ENCODE data around the gene ARHGAP9.
"Not testable (repeated sequence)": the region's sequence is repeated elsewhere in the genome, so short reads cannot be mapped to it uniquely, and the experiment has no call there.

The ARHGAP9 gene

DNA sequence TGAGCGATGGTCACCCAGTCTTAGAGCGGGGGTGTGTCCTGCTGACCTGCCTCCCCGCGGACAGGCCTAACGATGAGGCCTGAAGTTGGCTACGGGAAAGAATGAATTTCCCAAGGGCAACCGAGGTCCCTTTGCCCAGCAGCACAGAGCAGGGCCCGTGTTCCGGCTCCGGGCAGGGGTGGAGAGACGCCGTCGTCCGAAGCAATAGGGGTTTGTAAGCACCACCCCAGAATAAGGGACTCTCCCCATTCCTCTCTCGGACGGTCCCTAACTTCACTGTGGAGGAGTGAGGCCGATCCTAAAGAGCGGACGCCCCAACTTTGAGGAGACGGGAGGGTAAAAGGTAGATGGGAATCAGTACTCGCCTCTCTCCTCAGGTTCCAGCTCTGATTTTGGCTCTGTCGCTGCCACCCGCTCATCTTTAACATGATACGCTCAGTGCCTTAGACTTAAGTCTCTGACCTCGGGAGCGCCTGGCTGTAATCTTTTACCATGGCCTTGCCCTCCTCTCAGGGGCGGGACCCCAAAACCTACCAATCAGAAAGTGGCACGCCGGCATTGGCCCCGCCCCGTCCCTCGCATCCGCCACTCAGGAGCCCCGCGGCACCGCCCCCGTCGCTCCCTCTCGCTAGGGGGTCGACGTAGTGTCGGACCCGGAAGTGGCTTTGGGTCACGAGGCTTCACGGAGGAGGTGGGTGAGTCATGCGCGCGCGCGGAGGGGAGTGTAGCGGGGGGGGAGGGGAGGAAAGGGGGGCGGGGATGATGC, 40.6 kb upstream of the ARHGAP9 start, which contains the start of gene DDIT3:
Gene DDIT3 (minus strand): TSS at position 462 of the 766 bp plus-strand sequence. CDS start 3,108 bp downstream, outside the sequence.
- H3K4me3 ChIP-seq (ENCODE audit: low read depth, low read length), result peak within 1 kb of the TSS; percentile 75
- TF ChIP-seq, protein P1, sequence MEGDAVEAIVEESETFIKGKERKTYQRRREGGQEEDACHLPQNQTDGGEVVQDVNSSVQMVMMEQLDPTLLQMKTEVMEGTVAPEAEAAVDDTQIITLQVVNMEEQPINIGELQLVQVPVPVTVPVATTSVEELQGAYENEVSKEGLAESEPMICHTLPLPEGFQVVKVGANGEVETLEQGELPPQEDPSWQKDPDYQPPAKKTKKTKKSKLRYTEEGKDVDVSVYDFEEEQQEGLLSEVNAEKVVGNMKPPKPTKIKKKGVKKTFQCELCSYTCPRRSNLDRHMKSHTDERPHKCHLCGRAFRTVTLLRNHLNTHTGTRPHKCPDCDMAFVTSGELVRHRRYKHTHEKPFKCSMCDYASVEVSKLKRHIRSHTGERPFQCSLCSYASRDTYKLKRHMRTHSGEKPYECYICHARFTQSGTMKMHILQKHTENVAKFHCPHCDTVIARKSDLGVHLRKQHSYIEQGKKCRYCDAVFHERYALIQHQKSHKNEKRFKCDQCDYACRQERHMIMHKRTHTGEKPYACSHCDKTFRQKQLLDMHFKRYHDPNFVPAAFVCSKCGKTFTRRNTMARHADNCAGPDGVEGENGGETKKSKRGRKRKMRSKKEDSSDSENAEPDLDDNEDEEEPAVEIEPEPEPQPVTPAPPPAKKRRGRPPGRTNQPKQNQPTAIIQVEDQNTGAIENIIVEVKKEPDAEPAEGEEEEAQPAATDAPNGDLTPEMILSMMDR (IDR thresholded peaks at IDR 0.05; ENCODE audit: borderline replicate concordance, insufficient read depth, low read depth, low read length), result no peak

DNA sequence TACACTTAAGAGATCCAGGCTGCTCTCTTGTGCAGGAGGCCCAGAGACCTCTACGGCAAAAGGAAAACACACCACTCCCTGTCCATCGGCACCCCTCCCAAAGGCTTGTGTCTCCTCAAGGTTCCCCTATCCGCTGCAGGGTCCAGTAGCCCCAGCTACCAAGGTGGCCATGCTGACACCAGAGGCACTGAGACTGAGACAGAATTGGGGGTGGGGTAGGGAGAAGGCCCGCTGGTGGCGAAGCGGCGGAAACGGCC, 40.1 kb upstream of the ARHGAP9 start:
- TF ChIP-seq, protein P1 (IDR thresholded peaks at IDR 0.05; ENCODE audit: borderline replicate concordance, insufficient read depth, low read depth, low read length), result no peak
- H3K4me3 ChIP-seq (ENCODE audit: low read depth, low read length), result peak overlapping the region; percentile 75

DNA sequence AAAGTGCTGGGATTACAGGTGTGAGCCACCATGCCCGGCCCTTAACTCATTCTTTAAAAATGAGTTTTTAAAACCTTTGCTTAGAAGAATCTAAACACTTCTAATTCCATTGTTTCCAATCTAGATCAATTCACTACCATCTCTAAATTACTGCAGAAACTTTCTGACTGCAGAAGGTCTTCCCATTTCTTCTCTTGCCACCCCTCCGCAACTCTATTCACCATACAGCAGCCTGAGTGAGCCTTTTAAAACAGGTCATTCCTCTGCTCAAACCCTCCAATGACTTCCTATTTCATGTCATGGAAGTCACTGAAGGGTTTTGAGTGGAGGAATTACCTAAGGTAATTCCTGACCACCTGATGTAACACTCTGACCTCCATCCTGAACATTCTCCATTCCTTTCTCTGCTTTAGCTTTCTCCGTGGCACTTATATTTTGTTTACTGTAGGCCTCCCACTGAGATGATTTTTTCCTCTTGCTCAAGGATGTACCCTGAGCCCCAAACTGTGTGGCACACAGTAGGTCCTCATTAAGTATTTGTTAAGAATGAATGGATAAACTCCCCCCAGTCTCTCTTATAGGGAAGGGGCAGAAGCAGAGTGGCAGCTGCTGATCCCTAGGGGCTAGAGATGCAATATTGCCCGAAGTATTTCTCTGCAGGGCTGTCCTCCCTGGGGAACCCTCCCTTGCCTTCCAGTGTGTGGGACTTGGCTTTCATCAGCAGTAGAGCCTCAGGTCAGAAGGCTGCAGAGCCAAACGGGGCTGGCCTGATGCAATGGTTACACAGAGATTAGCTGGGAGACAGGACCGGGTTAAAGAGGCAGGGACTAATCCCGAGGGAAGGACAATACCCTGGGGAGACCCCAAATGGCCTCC, 39.5 kb upstream of the ARHGAP9 start:
- TF ChIP-seq, protein P1 (IDR thresholded peaks at IDR 0.05; ENCODE audit: borderline replicate concordance, insufficient read depth, low read depth, low read length), result no peak
- H3K4me3 ChIP-seq (ENCODE audit: low read depth, low read length), result peak overlapping the region; percentile 75

DNA sequence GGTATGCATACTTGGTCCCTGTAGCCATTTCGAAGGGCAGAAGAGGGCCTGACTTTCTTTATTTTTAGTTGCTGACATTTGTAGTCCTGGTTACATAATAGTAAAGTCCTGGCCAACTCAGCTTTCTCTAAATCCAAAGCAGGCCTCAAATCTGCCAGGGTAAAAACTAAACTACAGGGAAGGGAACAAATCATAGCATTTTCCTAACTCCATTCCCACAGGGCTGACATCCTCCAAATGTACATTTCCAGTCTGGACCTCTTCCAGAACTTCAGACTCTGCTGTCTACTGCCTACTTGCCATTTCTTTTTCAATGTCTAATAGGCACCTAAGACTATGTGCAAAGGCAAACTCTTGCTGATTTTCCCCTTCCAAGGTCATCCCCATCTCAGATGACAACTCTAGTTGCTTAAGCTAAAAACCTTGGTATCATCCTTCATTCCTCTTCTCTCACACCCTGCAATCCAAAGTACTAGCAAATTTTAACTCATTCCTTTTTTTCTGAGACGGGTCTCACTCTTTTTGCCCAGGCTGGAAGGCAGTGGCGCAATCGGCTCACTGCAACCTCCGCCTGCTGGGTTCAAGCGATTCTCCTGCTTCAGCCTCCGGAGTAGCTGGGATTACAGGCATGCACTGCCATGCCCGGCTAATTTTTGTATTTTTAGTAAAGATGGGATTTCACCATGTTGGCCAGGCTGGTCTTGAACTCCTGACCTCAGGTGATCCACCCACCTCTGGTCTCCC, 38.7 kb upstream of the ARHGAP9 start:
- no peak overlapping the region for H3K4me3 ChIP-seq (ENCODE audit: low read depth, low read length)
- TF ChIP-seq, protein P1 (IDR thresholded peaks at IDR 0.05; ENCODE audit: borderline replicate concordance, insufficient read depth, low read depth, low read length), result no peak

DNA sequence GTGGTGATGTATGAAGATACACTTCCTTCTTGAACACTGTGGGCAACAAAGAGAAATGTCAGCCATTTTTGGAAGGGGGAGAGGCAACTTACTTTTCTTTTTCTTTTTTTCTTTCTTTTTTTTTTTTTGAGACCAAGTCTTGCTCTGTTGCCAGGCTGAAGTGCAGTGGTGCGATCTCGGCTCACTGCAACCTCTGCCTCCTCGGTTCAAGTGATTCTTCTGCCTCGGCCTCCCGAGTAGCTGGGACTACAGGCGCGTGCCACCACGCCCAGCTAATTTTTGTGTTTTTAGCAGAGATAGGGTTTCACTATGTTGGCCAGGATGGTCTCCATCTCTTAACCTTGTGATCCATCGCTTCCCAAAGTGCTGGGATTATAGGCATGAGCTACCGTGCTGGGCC, 38.1 kb upstream of the ARHGAP9 start:
- H3K4me3 ChIP-seq (ENCODE audit: low read depth, low read length), result not testable (repeated sequence)

DNA sequence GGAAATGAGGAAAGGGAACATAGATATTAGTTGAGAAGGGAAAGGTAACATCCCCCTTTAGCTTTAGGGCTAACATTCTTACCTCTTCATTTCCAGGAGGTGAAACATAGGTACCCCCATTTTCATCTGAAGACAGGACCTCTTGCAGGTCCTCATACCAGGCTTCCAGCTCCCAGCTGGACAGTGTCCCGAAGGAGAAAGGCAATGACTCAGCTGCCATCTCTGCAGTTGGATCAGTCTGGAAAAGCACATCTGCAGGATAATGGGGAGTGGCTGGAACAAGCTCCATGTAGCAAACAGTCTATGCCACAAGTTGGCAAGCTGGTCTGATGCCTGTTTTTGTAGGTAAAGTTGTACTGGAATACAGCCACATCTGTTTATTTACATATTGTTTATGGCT, 37.5 kb upstream of the ARHGAP9 start:
- TF ChIP-seq, protein P1 (IDR thresholded peaks at IDR 0.05; ENCODE audit: borderline replicate concordance, insufficient read depth, low read depth, low read length), result no peak
- no peak overlapping the region for H3K4me3 ChIP-seq (ENCODE audit: low read depth, low read length)

DNA sequence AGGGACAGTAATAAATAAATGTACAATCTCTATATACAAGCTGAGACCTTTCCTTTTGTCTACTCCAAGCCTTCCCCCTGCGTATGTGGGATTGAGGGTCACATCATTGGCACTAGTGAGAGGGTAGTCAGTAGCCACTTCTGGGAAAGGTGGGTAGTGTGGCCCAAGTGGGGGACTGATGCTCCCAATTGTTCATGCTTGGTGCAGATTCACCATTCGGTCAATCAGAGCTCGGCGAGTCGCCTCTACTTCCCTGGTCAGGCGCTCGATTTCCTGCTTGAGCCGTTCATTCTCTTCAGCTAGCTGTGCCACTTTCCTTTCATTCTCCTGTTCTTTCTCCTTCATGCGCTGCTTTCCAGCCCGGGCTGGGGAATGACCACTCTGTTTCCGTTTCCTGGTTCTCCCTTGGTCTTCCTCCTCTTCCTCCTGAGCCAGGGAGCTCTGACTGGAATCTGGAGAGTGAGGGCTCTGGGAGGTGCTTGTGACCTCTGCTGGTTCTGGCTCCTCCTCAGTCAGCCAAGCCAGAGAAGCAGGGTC, 37.0 kb upstream of the ARHGAP9 start:
- TF ChIP-seq, protein P1 (IDR thresholded peaks at IDR 0.05; ENCODE audit: borderline replicate concordance, insufficient read depth, low read depth, low read length), result no peak
- H3K4me3 ChIP-seq (ENCODE audit: low read depth, low read length), result no peak overlapping the region

Data from GM12875 (cell line).